Fibroblast of lung (primary cell): ENCODE data around the gene MKRN2.

Experiments
- EZH2 ChIP-seq: IDR thresholded peaks from 2 replicates; pipeline ENCODE4 v1.5.1; 2012; ENCODE audit warnings: low read length, control low read depth, mild to moderate bottlenecking; ENCODE audit errors: missing control alignments
- TF ChIP-seq, protein P1 (sequence below), 2 donors: IDR thresholded peaks in 1 of 2; conservative IDR thresholded peaks in 1 of 2; 1 replicate in 1 of 2; 2 replicates in 1 of 2; pipeline ENCODE4 v1.5.1; 2011 to 2012; ENCODE audit warnings: low read length in 2 of 2, control low read depth in 1 of 2, inconsistent platforms in 1 of 2, low read depth in 1 of 2, mild to moderate bottlenecking in 1 of 2

DNA sequence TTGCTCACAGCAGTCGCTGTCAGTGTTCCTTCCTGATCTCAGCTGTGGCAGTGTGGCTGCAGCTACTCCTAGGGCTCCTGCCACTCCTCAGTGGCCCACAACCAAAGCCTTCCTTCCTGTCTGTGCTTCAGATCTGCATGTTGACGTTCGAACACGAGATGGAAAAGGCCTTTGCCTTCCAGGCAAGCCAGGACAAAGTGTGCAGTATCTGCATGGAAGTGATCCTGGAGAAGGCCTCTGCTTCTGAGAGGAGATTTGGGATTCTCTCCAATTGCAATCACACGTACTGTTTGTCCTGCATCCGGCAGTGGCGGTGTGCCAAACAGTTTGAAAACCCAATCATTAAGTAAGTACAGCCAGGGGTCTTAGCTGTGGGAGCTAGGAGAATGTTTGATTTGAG lies 17.8 kb downstream of the MKRN2 start:
- TF ChIP-seq, protein P1, sequence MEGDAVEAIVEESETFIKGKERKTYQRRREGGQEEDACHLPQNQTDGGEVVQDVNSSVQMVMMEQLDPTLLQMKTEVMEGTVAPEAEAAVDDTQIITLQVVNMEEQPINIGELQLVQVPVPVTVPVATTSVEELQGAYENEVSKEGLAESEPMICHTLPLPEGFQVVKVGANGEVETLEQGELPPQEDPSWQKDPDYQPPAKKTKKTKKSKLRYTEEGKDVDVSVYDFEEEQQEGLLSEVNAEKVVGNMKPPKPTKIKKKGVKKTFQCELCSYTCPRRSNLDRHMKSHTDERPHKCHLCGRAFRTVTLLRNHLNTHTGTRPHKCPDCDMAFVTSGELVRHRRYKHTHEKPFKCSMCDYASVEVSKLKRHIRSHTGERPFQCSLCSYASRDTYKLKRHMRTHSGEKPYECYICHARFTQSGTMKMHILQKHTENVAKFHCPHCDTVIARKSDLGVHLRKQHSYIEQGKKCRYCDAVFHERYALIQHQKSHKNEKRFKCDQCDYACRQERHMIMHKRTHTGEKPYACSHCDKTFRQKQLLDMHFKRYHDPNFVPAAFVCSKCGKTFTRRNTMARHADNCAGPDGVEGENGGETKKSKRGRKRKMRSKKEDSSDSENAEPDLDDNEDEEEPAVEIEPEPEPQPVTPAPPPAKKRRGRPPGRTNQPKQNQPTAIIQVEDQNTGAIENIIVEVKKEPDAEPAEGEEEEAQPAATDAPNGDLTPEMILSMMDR (conservative IDR thresholded peaks at IDR 0.05 in 1 of 2, IDR thresholded peaks at IDR 0.05 in 1 of 2; ENCODE audit: low read depth in 1 of 2, low read length in 2 of 2): no peak
- no peak for TF ChIP-seq EZH2
